NCI-H1436 (cell line): ENCODE results near the gene PKP4.
"Not testable (repeated sequence)": the region's sequence is repeated elsewhere in the genome, so short reads cannot be mapped to it uniquely, and the experiment has no call there.

Experiments used
- DNase-seq: peaks from one replicate; lab custom pipeline; 2025; lab: John Stamatoyannopoulos, UW

PKP4 gene

GRCh38 chr2:158687315-158687714 is 230.6 kb downstream of the PKP4 start:
- DNase-seq = no peak

GRCh38 chr2:158688721-158689120 is 232.0 kb downstream of the PKP4 start:
- DNase-seq = no peak

- DNase-seq = no peak
Measured at GRCh38 chr2:158689391-158689790, 232.6 kb downstream of the PKP4 start.

- no peak for DNase-seq
Measured at GRCh38 chr2:158690823-158691222, 234.1 kb downstream of the PKP4 start.

GRCh38 chr2:158691619-158692018 is 234.9 kb downstream of the PKP4 start:
- DNase-seq = no peak

GRCh38 chr2:158692372-158693103 is 235.8 kb downstream of the PKP4 start:
- no peak for DNase-seq

- DNase-seq = no peak
Measured at GRCh38 chr2:158693476-158693875, 236.7 kb downstream of the PKP4 start.

- DNase-seq = no peak
Measured at GRCh38 chr2:158695305-158695704, 238.6 kb downstream of the PKP4 start.

- not testable (repeated sequence) for DNase-seq
Measured at GRCh38 chr2:158695744-158696143, 239.0 kb downstream of the PKP4 start.

GRCh38 chr2:158699323-158699722 is 242.6 kb downstream of the PKP4 start:
- DNase-seq = no peak

GRCh38 chr2:158701101-158701500 is 244.3 kb downstream of the PKP4 start:
- no peak for DNase-seq

GRCh38 chr2:158702740-158703139 is 246.0 kb downstream of the PKP4 start:
- no peak for DNase-seq

- DNase-seq = not testable (repeated sequence)
Measured at GRCh38 chr2:158704724-158705465, 248.1 kb downstream of the PKP4 start.

GRCh38 chr2:158712791-158713522 is 256.2 kb downstream of the PKP4 start:
- DNase-seq = no peak

GRCh38 chr2:158713523-158714138 is 256.9 kb downstream of the PKP4 start:
- no peak for DNase-seq

- DNase-seq = no peak
Measured at GRCh38 chr2:158714420-158714819, 257.7 kb downstream of the PKP4 start.

- DNase-seq = no peak
Measured at GRCh38 chr2:158715357-158715756, 258.6 kb downstream of the PKP4 start.

GRCh38 chr2:158716121-158716791 is 259.5 kb downstream of the PKP4 start:
- no peak for DNase-seq

- DNase-seq = no peak
Measured at GRCh38 chr2:158716921-158717320, 260.2 kb downstream of the PKP4 start.

GRCh38 chr2:158717366-158718195 is 260.8 kb downstream of the PKP4 start:
- DNase-seq = no peak

- no peak for DNase-seq
Measured at GRCh38 chr2:158718196-158718585, 261.4 kb downstream of the PKP4 start.
